Duodenal mucosa (tissue), 2 donors: ENCODE measurements around the gene BCAR3.
"Not testable (repeated sequence)": the region's sequence is repeated elsewhere in the genome, so short reads cannot be mapped to it uniquely, and the experiment has no call there.

Experiments used
- H3K27ac ChIP-seq: one replicate; pipeline ENCODE4 v1.7.0; 2013; ENCODE audit warnings: low read depth, low read length
- H3K27me3 ChIP-seq, 2 donors: one replicate each; pipeline ENCODE4 v1.7.0; 2013; ENCODE audit warnings: low read length in 2 of 2, control low read depth in 1 of 2; ENCODE audit not compliant: insufficient read depth in 2 of 2, control insufficient read depth in 1 of 2
- H3K36me3 ChIP-seq, 2 donors: one replicate each; pipeline ENCODE4 v1.7.0; 2013; ENCODE audit warnings: low read length in 2 of 2, control low read depth in 1 of 2; ENCODE audit not compliant: insufficient read depth in 2 of 2, control insufficient read depth in 1 of 2
- H3K4me1 ChIP-seq, 2 donors: one replicate each; pipeline ENCODE4 v1.7.0; 2013; ENCODE audit warnings: low read length in 2 of 2, control low read depth in 1 of 2; ENCODE audit not compliant: insufficient read depth in 2 of 2, control insufficient read depth in 1 of 2
- H3K4me3 ChIP-seq, 2 donors: one replicate each; pipeline ENCODE4 v1.7.0; 2013; ENCODE audit warnings: low read length in 2 of 2, low read depth in 1 of 2
- H3K9ac ChIP-seq, 2 donors: one replicate each; pipeline ENCODE4 v1.7.0; 2013; ENCODE audit warnings: low read length in 2 of 2, low read depth in 1 of 2
- H3K9me3 ChIP-seq, 2 donors: one replicate each; pipeline ENCODE4 v1.7.0; 2013; ENCODE audit warnings: low read length in 2 of 2, control low read depth in 1 of 2; ENCODE audit not compliant: control insufficient read depth in 1 of 2

The BCAR3 gene

GRCh38 chr1:93592551-93592949 is 89.1 kb downstream of the BCAR3 start:
- peaks cover 39 to 43% of the 10 kb centered on the region in 2 donors for H3K4me1 ChIP-seq
- H3K36me3 ChIP-seq, result peaks cover 5 to 20% of the 10 kb centered on the region in 2 donors
- H3K9ac ChIP-seq, result peak overlapping the region; percentile 71 to 83
- H3K27ac ChIP-seq, result peak overlapping the region; percentile 55
- H3K9me3 ChIP-seq, result no peaks in the 10 kb centered on the region
- H3K4me3 ChIP-seq, result peak overlapping the region; percentile 65 to 72
- no peaks in the 10 kb centered on the region for H3K27me3 ChIP-seq

GRCh38 chr1:93591676-93592550 is 89.7 kb downstream of the BCAR3 start:
- peaks cover 39 to 43% of the 10 kb centered on the region in 2 donors for H3K4me1 ChIP-seq

GRCh38 chr1:93591291-93591675 is 90.4 kb downstream of the BCAR3 start:
- H3K9ac ChIP-seq, H3K27ac ChIP-seq: not testable (repeated sequence)
- H3K4me1 ChIP-seq, result peaks cover 39 to 42% of the 10 kb centered on the region in 2 donors

More at GRCh38 chr1:93591676-93592550, 89.7 kb downstream of the BCAR3 start:
- peak overlapping the region; percentile 90 for H3K27ac ChIP-seq
- H3K27me3 ChIP-seq, result no peaks in the 10 kb centered on the region
- peaks cover 5 to 25% of the 10 kb centered on the region in 2 donors for H3K36me3 ChIP-seq
- H3K9me3 ChIP-seq, result no peaks in the 10 kb centered on the region
- peak overlapping the region; percentile 65 to 72 for H3K4me3 ChIP-seq
- peak overlapping the region; percentile 71 to 83 for H3K9ac ChIP-seq

GRCh38 chr1:93588955-93589354 is 92.7 kb downstream of the BCAR3 start:
- Histone ChIP-seq H3K27me3 (no peaks in the 10 kb centered on the region), H3K36me3 (peaks cover 5 to 25% of the 10 kb centered on the region in 2 donors), H3K9me3 (no peaks in the 10 kb centered on the region), H3K4me1 (peaks cover 28 to 48% of the 10 kb centered on the region in 2 donors), H3K27ac (no peak overlapping the region), H3K4me3 (no peak overlapping the region), H3K9ac (no peak overlapping the region)

More at GRCh38 chr1:93591291-93591675, 90.4 kb downstream of the BCAR3 start:
- not testable (repeated sequence) for H3K9me3 ChIP-seq, H3K27me3 ChIP-seq
- Histone ChIP-seq H3K36me3 (peaks cover 5 to 25% of the 10 kb centered on the region in 2 donors), H3K4me3 (peak overlapping the region in 1 of 2 donors; percentile 41)

GRCh38 chr1:93588206-93588605 is 93.4 kb downstream of the BCAR3 start:
- Histone ChIP-seq H3K27me3 (no peaks in the 10 kb centered on the region), H3K9me3 (no peaks in the 10 kb centered on the region), H3K4me3 (no peak overlapping the region), H3K4me1 (peaks cover 30 to 46% of the 10 kb centered on the region in 2 donors), H3K36me3 (peaks cover 5 to 25% of the 10 kb centered on the region in 2 donors), H3K9ac (no peak overlapping the region), H3K27ac (no peak overlapping the region)

- no peak overlapping the region for H3K9ac ChIP-seq
- H3K27me3 ChIP-seq, result no peaks in the 10 kb centered on the region
- no peak overlapping the region for H3K4me3 ChIP-seq
- H3K4me1 ChIP-seq, result peaks cover 25 to 45% of the 10 kb centered on the region in 2 donors
- H3K9me3 ChIP-seq, result no peaks in the 10 kb centered on the region
- no peak overlapping the region for H3K27ac ChIP-seq
- H3K36me3 ChIP-seq, result peaks cover 5 to 28% of the 10 kb centered on the region in 2 donors
These were observed 94.3 kb downstream of the BCAR3 start for GRCh38 chr1:93587354-93587753.

GRCh38 chr1:93585059-93585966 is 96.3 kb downstream of the BCAR3 start:
- H3K9ac ChIP-seq, result peak overlapping the region; percentile 55 to 81
- no peaks in the 10 kb centered on the region for H3K9me3 ChIP-seq
- peak overlapping the region; percentile 65 to 81 for H3K4me3 ChIP-seq
- peaks cover 19 to 39% of the 10 kb centered on the region in 2 donors for H3K4me1 ChIP-seq
- H3K27ac ChIP-seq, result peak overlapping the region; percentile 89
- no peaks in the 10 kb centered on the region for H3K27me3 ChIP-seq
- peaks cover 5 to 34% of the 10 kb centered on the region in 2 donors for H3K36me3 ChIP-seq

- no peaks in the 10 kb centered on the region for H3K9me3 ChIP-seq
- H3K4me3 ChIP-seq, result peak overlapping the region; percentile 65 to 81
- peak overlapping the region; percentile 55 to 81 for H3K9ac ChIP-seq
- peaks cover 20 to 48% of the 10 kb centered on the region in 2 donors for H3K4me1 ChIP-seq
- H3K27me3 ChIP-seq, result no peaks in the 10 kb centered on the region
- H3K27ac ChIP-seq, result peak overlapping the region; percentile 89
- peaks cover 5 to 30% of the 10 kb centered on the region in 2 donors for H3K36me3 ChIP-seq
These were observed 97.2 kb downstream of the BCAR3 start for GRCh38 chr1:93584261-93585003.

- peaks cover 26 to 55% of the 10 kb centered on the region in 2 donors for H3K4me1 ChIP-seq
- peak overlapping the region; percentile 81 to 82 for H3K9ac ChIP-seq
- peak overlapping the region; percentile 65 for H3K27ac ChIP-seq
- H3K27me3 ChIP-seq, result no peaks in the 10 kb centered on the region
- peaks cover 1 to 13% of the 10 kb centered on the region in 2 donors for H3K36me3 ChIP-seq
- H3K9me3 ChIP-seq, result no peaks in the 10 kb centered on the region
- H3K4me3 ChIP-seq, result peak overlapping the region; percentile 48 to 81
These were observed 99.5 kb downstream of the BCAR3 start for GRCh38 chr1:93581917-93582850.
